WTC11 (cell line): Measurements from ENCODE around the gene PAXIP1. TPM values are rescaled to one million over a fixed set of nuclear protein-coding genes. Genes with fewer than 3 reads are reported as not detected.

Experiments
- ATAC-seq: fragments of 200-7000 bp; cut with Tn5 transposase; 2 replicates; pipeline ENCODE4 v1.10.0; 2021; ENCODE audit warnings: mild to moderate bottlenecking, moderate library complexity
- CTCF ChIA-PET: fragments of 300-600 bp; sonication (Branson Sonifier 250); formaldehyde crosslinking; loops from one replicate; lab custom pipeline; 2021; ENCODE audit warnings: antibody characterized with exemption; lab: Charles Lee
- POLR2A ChIA-PET: fragments of 350-600 bp; sonication (Branson Sonifier 250); formaldehyde crosslinking; loops from one replicate; lab custom pipeline; 2021; ENCODE audit warnings: antibody characterized with exemption; lab: Charles Lee
- DNase-seq: peaks from one replicate; pipeline ENCODE4 v3.0.0; 2021; ENCODE audit warnings: low spot score
- H3K27ac Mint-ChIP-seq: 2 replicates; pipeline ENCODE4 v1.8.0; 2021; ENCODE audit warnings: mixed read lengths
- H3K27me3 Mint-ChIP-seq: 2 replicates; pipeline ENCODE4 v1.8.0; 2021; ENCODE audit warnings: low read depth, mild to moderate bottlenecking, moderate library complexity, mixed read lengths
- H3K36me3 Mint-ChIP-seq: 2 replicates; pipeline ENCODE4 v1.8.0; 2021; ENCODE audit warnings: mixed read lengths
- H3K4me1 Mint-ChIP-seq: 2 replicates; pipeline ENCODE4 v1.8.0; 2022; ENCODE audit warnings: mixed read lengths
- H3K4me3 Mint-ChIP-seq: 2 replicates; pipeline ENCODE4 v1.8.0; 2021; ENCODE audit warnings: mild to moderate bottlenecking, moderate library complexity, mixed read lengths
- H3K9me3 Mint-ChIP-seq: 2 replicates; pipeline ENCODE4 v1.8.0; 2021; ENCODE audit warnings: mixed read lengths
- GRHL2 ChIP-seq: fragments of 250-450 bp; sonication (Bioruptor Pico); IDR thresholded peaks from 2 replicates; pipeline ENCODE4 v1.8.0; 2022; ENCODE audit warnings: mild to moderate bottlenecking, moderate library complexity; ENCODE audit not compliant: insufficient replicate concordance, severe bottlenecking
- GTF2I ChIP-seq: fragments of 250-450 bp; sonication (Bioruptor Pico); conservative IDR thresholded peaks from 2 replicates; pipeline ENCODE4 v1.4.0; 2021; ENCODE audit warnings: mild to moderate bottlenecking
- HMGA2 ChIP-seq: fragments of 250-450 bp; sonication (Bioruptor Pico); IDR thresholded peaks from 2 replicates; pipeline ENCODE4 v1.4.0; 2021; ENCODE audit warnings: mild to moderate bottlenecking, moderate library complexity
- KAT7 ChIP-seq: sonication (generic); formaldehyde crosslinking; IDR thresholded peaks from 2 replicates; pipeline ENCODE4 v1.8.1; 2023; ENCODE audit warnings: missing genetic modification reagents, mild to moderate bottlenecking, borderline replicate concordance
- NR3C1 ChIP-seq: sonication (generic); formaldehyde crosslinking; conservative IDR thresholded peaks from 2 replicates; pipeline ENCODE4 v1.8.1; 2023; ENCODE audit warnings: low read depth, mild to moderate bottlenecking, missing genetic modification reagents
- RORB ChIP-seq: fragments of 250-450 bp; sonication (Bioruptor Pico); IDR thresholded peaks from 2 replicates; pipeline ENCODE4 v1.9.0; 2021; ENCODE audit warnings: mild to moderate bottlenecking
- TCF7 ChIP-seq: sonication (generic); formaldehyde crosslinking; IDR thresholded peaks from 2 replicates; pipeline ENCODE4 v1.8.0; 2022; ENCODE audit warnings: mild to moderate bottlenecking, low read depth, missing genetic modification reagents, moderate library complexity
- total RNA-seq: library from RNA; stranded (reverse); gene quantifications from 3 replicates; pipeline ENCODE4 v1.2.3, GENCODE V29; 2021
- TF ChIP-seq, protein P1 (sequence below): sonication (generic); formaldehyde crosslinking; IDR thresholded peaks from 2 replicates; pipeline ENCODE4 v1.8.1; 2023; ENCODE audit warnings: mild to moderate bottlenecking, missing genetic modification reagents
- TF ChIP-seq, protein P2 (sequence below): sonication (generic); formaldehyde crosslinking; IDR thresholded peaks from 2 replicates; pipeline ENCODE4 v1.8.1; 2023; ENCODE audit warnings: mild to moderate bottlenecking, missing genetic modification reagents, moderate library complexity
- TF ChIP-seq, protein P3 (sequence below): sonication (generic); formaldehyde crosslinking; IDR thresholded peaks from 2 replicates; pipeline ENCODE4 v1.8.1; 2022; ENCODE audit warnings: low read depth, mild to moderate bottlenecking, moderate library complexity, missing genetic modification reagents, borderline replicate concordance
- TF ChIP-seq, protein P4 (sequence below): sonication (generic); formaldehyde crosslinking; IDR thresholded peaks from 2 replicates; pipeline ENCODE4 v1.8.1; 2023; ENCODE audit warnings: mild to moderate bottlenecking, missing genetic modification reagents, borderline replicate concordance
- TF ChIP-seq, protein P5 (sequence below): fragments of 250-450 bp; sonication (Bioruptor Pico); IDR thresholded peaks from 2 replicates; pipeline ENCODE4 v1.9.0; 2021; ENCODE audit warnings: mild to moderate bottlenecking, borderline replicate concordance
- TF ChIP-seq, protein P6 (sequence below): fragments of 250-450 bp; sonication (Bioruptor Pico); IDR thresholded peaks from 2 replicates; pipeline ENCODE4 v1.9.0; 2021; ENCODE audit warnings: mild to moderate bottlenecking

The PAXIP1 gene
- total RNA-seq, 1 experiment from 2014 or later: 34.1 TPM

DNA sequence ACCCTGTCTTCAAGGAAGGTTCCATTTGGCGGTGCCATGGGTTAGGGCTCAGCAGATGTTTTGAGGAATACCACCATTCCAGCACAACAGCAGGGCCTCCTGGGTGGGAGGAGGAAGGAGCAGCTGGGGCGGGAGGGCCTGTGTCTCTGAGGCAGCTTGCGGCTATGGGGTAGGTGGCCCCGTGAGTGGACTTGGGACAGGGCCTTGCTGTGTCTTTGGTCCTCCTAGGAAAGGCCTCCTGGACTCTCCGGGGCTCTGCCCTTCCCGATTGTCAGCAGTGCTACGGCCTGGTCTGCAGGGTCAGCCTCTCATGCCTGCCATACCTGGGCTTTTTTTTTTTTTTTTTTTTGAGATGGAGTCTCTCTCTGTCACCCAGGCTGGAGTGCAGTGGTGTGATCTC is 96.7 kb downstream of the PAXIP1 start:
- POLR2A ChIA-PET: no interaction called here
- peaks cover 64% of the 10 kb centered on the region for H3K36me3 Mint-ChIP-seq
- peaks cover 69% of the 10 kb centered on the region for H3K9me3 Mint-ChIP-seq
- CTCF ChIA-PET: no interaction called here
- ATAC-seq (no peak), DNase-seq (no peak)
- H3K4me1 Mint-ChIP-seq: no peaks in the 10 kb centered on the region
- no peak overlapping the region for H3K27ac Mint-ChIP-seq
- H3K27me3 Mint-ChIP-seq: peaks cover 32% of the 10 kb centered on the region
- H3K4me3 Mint-ChIP-seq: no peak overlapping the region
- TF ChIP-seq KAT7 (CRISPR knock-in tag) (no peak), RORB (CRISPR knock-in tag) (no peak)

DNA sequence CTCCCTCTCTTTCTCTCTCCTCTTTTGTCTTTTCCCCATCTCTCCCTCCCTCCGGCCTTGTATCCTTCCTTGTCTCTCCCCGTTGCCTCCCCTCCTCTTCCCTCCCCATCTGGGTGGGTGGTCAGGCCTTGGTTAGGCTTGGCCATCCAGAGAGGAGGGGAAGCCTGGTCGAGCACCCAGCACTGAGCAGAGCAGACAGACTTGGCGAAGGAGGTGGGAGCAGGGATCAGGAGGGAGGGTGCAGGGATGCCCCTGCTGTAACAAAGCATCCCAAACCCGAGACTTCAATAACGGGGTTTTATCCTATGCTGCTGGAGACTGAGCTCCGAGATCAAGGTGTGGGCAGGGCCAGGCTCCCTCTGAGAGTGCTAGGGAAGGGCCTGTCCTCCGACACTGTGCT is 97.3 kb downstream of the PAXIP1 start:
- no peak overlapping the region for H3K4me3 Mint-ChIP-seq
- TF ChIP-seq, protein P1, sequence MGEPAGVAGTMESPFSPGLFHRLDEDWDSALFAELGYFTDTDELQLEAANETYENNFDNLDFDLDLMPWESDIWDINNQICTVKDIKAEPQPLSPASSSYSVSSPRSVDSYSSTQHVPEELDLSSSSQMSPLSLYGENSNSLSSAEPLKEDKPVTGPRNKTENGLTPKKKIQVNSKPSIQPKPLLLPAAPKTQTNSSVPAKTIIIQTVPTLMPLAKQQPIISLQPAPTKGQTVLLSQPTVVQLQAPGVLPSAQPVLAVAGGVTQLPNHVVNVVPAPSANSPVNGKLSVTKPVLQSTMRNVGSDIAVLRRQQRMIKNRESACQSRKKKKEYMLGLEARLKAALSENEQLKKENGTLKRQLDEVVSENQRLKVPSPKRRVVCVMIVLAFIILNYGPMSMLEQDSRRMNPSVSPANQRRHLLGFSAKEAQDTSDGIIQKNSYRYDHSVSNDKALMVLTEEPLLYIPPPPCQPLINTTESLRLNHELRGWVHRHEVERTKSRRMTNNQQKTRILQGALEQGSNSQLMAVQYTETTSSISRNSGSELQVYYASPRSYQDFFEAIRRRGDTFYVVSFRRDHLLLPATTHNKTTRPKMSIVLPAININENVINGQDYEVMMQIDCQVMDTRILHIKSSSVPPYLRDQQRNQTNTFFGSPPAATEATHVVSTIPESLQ (CRISPR knock-in tag): no peak
- TF ChIP-seq KAT7 (CRISPR knock-in tag) (no peak), HMGA2 (CRISPR knock-in tag) (no peak), GTF2I (CRISPR knock-in tag) (no peak)
- TF ChIP-seq, protein P2, sequence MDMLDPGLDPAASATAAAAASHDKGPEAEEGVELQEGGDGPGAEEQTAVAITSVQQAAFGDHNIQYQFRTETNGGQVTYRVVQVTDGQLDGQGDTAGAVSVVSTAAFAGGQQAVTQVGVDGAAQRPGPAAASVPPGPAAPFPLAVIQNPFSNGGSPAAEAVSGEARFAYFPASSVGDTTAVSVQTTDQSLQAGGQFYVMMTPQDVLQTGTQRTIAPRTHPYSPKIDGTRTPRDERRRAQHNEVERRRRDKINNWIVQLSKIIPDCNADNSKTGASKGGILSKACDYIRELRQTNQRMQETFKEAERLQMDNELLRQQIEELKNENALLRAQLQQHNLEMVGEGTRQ (CRISPR knock-in tag): no peak
- TF ChIP-seq, protein P3, sequence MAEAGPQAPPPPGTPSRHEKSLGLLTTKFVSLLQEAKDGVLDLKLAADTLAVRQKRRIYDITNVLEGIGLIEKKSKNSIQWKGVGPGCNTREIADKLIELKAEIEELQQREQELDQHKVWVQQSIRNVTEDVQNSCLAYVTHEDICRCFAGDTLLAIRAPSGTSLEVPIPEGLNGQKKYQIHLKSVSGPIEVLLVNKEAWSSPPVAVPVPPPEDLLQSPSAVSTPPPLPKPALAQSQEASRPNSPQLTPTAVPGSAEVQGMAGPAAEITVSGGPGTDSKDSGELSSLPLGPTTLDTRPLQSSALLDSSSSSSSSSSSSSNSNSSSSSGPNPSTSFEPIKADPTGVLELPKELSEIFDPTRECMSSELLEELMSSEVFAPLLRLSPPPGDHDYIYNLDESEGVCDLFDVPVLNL (CRISPR knock-in tag): no peak
- TF ChIP-seq, protein P4, sequence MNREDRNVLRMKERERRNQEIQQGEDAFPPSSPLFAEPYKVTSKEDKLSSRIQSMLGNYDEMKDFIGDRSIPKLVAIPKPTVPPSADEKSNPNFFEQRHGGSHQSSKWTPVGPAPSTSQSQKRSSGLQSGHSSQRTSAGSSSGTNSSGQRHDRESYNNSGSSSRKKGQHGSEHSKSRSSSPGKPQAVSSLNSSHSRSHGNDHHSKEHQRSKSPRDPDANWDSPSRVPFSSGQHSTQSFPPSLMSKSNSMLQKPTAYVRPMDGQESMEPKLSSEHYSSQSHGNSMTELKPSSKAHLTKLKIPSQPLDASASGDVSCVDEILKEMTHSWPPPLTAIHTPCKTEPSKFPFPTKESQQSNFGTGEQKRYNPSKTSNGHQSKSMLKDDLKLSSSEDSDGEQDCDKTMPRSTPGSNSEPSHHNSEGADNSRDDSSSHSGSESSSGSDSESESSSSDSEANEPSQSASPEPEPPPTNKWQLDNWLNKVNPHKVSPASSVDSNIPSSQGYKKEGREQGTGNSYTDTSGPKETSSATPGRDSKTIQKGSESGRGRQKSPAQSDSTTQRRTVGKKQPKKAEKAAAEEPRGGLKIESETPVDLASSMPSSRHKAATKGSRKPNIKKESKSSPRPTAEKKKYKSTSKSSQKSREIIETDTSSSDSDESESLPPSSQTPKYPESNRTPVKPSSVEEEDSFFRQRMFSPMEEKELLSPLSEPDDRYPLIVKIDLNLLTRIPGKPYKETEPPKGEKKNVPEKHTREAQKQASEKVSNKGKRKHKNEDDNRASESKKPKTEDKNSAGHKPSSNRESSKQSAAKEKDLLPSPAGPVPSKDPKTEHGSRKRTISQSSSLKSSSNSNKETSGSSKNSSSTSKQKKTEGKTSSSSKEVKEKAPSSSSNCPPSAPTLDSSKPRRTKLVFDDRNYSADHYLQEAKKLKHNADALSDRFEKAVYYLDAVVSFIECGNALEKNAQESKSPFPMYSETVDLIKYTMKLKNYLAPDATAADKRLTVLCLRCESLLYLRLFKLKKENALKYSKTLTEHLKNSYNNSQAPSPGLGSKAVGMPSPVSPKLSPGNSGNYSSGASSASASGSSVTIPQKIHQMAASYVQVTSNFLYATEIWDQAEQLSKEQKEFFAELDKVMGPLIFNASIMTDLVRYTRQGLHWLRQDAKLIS (CRISPR knock-in tag): no peak
- TF ChIP-seq, all 79 proteins: peak for 0
- no peak for ATAC-seq
- Mint-ChIP-seq H3K27me3 (peaks cover 38% of the 10 kb centered on the region), H3K9me3 (peaks cover 69% of the 10 kb centered on the region), H3K27ac (no peak overlapping the region), H3K4me1 (no peaks in the 10 kb centered on the region), H3K36me3 (peaks cover 64% of the 10 kb centered on the region)
- DNase-seq: no peak
- CTCF ChIA-PET: no interaction called here
- POLR2A ChIA-PET: no interaction called here

DNA sequence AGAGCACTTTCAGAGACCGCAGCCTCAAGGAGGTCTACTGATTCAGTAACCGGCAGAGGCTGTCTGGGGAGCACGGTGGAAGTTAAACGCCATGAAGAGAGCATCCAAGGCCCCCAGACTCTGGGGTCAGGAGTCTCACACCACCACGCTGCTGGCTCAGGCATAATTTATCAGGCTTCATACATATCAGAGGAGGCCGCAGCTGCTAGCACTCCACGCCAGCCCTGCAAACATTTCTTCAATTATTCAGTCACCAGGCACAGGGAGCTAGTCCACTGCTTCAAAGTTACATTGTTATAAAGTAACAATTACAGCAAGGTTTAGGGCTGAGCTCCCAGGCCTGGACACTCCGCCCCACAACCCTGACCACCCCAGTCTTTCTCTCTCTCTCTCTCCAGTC is 97.8 kb downstream of the PAXIP1 start:
- H3K36me3 Mint-ChIP-seq: peaks cover 68% of the 10 kb centered on the region
- H3K4me1 Mint-ChIP-seq: no peaks in the 10 kb centered on the region
- peaks cover 69% of the 10 kb centered on the region for H3K9me3 Mint-ChIP-seq
- POLR2A ChIA-PET: no interaction called here
- CTCF ChIA-PET: no interaction called here
- ATAC-seq (no peak), DNase-seq (no peak)
- H3K27me3 Mint-ChIP-seq: peaks cover 34% of the 10 kb centered on the region
- no peak overlapping the region for H3K27ac Mint-ChIP-seq
- no peak for TF ChIP-seq GRHL2 (CRISPR knock-in tag)
- TF ChIP-seq TCF7 (CRISPR knock-in tag): no peak
- TF ChIP-seq, protein P5, sequence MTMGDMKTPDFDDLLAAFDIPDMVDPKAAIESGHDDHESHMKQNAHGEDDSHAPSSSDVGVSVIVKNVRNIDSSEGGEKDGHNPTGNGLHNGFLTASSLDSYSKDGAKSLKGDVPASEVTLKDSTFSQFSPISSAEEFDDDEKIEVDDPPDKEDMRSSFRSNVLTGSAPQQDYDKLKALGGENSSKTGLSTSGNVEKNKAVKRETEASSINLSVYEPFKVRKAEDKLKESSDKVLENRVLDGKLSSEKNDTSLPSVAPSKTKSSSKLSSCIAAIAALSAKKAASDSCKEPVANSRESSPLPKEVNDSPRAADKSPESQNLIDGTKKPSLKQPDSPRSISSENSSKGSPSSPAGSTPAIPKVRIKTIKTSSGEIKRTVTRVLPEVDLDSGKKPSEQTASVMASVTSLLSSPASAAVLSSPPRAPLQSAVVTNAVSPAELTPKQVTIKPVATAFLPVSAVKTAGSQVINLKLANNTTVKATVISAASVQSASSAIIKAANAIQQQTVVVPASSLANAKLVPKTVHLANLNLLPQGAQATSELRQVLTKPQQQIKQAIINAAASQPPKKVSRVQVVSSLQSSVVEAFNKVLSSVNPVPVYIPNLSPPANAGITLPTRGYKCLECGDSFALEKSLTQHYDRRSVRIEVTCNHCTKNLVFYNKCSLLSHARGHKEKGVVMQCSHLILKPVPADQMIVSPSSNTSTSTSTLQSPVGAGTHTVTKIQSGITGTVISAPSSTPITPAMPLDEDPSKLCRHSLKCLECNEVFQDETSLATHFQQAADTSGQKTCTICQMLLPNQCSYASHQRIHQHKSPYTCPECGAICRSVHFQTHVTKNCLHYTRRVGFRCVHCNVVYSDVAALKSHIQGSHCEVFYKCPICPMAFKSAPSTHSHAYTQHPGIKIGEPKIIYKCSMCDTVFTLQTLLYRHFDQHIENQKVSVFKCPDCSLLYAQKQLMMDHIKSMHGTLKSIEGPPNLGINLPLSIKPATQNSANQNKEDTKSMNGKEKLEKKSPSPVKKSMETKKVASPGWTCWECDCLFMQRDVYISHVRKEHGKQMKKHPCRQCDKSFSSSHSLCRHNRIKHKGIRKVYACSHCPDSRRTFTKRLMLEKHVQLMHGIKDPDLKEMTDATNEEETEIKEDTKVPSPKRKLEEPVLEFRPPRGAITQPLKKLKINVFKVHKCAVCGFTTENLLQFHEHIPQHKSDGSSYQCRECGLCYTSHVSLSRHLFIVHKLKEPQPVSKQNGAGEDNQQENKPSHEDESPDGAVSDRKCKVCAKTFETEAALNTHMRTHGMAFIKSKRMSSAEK (CRISPR knock-in tag): no peak
- no peak for TF ChIP-seq NR3C1
- TF ChIP-seq, protein P6, sequence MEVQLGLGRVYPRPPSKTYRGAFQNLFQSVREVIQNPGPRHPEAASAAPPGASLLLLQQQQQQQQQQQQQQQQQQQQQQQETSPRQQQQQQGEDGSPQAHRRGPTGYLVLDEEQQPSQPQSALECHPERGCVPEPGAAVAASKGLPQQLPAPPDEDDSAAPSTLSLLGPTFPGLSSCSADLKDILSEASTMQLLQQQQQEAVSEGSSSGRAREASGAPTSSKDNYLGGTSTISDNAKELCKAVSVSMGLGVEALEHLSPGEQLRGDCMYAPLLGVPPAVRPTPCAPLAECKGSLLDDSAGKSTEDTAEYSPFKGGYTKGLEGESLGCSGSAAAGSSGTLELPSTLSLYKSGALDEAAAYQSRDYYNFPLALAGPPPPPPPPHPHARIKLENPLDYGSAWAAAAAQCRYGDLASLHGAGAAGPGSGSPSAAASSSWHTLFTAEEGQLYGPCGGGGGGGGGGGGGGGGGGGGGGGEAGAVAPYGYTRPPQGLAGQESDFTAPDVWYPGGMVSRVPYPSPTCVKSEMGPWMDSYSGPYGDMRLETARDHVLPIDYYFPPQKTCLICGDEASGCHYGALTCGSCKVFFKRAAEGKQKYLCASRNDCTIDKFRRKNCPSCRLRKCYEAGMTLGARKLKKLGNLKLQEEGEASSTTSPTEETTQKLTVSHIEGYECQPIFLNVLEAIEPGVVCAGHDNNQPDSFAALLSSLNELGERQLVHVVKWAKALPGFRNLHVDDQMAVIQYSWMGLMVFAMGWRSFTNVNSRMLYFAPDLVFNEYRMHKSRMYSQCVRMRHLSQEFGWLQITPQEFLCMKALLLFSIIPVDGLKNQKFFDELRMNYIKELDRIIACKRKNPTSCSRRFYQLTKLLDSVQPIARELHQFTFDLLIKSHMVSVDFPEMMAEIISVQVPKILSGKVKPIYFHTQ (CRISPR knock-in tag): no peak
- no peak overlapping the region for H3K4me3 Mint-ChIP-seq
